Hepatocyte (in vitro differentiated cells): ENCODE measurements around the gene PAQR5. TPM values are rescaled to one million over a fixed set of nuclear protein-coding genes. Genes with fewer than 3 reads are reported as not detected.

Experiments used
- DNase-seq: peaks from one replicate; pipeline ENCODE4 v3.0.0-alpha.2; 2016; ENCODE audit warnings: low spot score
- H2AFZ ChIP-seq: fragments of 200-600 bp; sonication (generic); 2 replicates; pipeline ENCODE4 v1.6.0; 2016; ENCODE audit warnings: antibody characterized with exemption, mild to moderate bottlenecking
- H3K27ac ChIP-seq: fragments of 200-600 bp; sonication (generic); 2 replicates; pipeline ENCODE4 v1.5.1; 2016; ENCODE audit warnings: mild to moderate bottlenecking
- H3K27me3 ChIP-seq: fragments of 200-600 bp; sonication (generic); 2 replicates; pipeline ENCODE4 v1.6.1; 2016
- H3K36me3 ChIP-seq: fragments of 200-600 bp; sonication (generic); replicated peaks from 2 replicates; pipeline ENCODE4 v1.5.1; 2016; ENCODE audit warnings: low read depth; ENCODE audit not compliant: insufficient read depth
- H3K4me1 ChIP-seq: fragments of 200-600 bp; sonication (generic); 2 replicates; pipeline ENCODE4 v1.5.1; 2016; ENCODE audit warnings: mild to moderate bottlenecking, moderate library complexity; ENCODE audit not compliant: insufficient read depth
- H3K4me2 ChIP-seq: fragments of 200-600 bp; sonication (generic); 2 replicates; pipeline ENCODE4 v1.6.0; 2016
- H3K4me3 ChIP-seq: fragments of 200-600 bp; sonication (generic); 2 replicates; pipeline ENCODE4 v1.5.1; 2016; ENCODE audit warnings: mild to moderate bottlenecking
- H3K79me2 ChIP-seq: fragments of 200-600 bp; sonication (generic); 2 replicates; pipeline ENCODE4 v1.6.0; 2017; ENCODE audit warnings: mild to moderate bottlenecking
- H3K9me2 ChIP-seq: fragments of 200-600 bp; sonication (generic); replicated peaks from 2 replicates; pipeline ENCODE4 v1.6.0; 2017; ENCODE audit warnings: mild to moderate bottlenecking; ENCODE audit not compliant: insufficient read depth
- H3K9me3 ChIP-seq: fragments of 200-600 bp; sonication (generic); 2 replicates; pipeline ENCODE4 v1.5.1; 2016; ENCODE audit warnings: low read depth, mild to moderate bottlenecking
- H4K20me1 ChIP-seq: fragments of 200-600 bp; sonication (generic); 2 replicates; pipeline ENCODE4 v1.6.0; 2016; ENCODE audit warnings: mild to moderate bottlenecking; ENCODE audit not compliant: insufficient read depth, poor library complexity, severe bottlenecking
- CTCF ChIP-seq: fragments of 200-600 bp; sonication (generic); IDR thresholded peaks from 2 replicates; pipeline ENCODE4 v1.5.1; 2016; ENCODE audit warnings: antibody characterized with exemption, mild to moderate bottlenecking; ENCODE audit not compliant: poor library complexity
- EZH2 ChIP-seq: fragments of 200-600 bp; sonication (generic); IDR thresholded peaks from 2 replicates; pipeline ENCODE4 v1.6.1; 2016; ENCODE audit warnings: antibody characterized with exemption, mild to moderate bottlenecking, borderline replicate concordance
- EZH2phosphoT487 ChIP-seq: fragments of 200-600 bp; sonication (generic); IDR thresholded peaks from one replicate; pipeline ENCODE4 v1.6.1; 2018; ENCODE audit warnings: antibody characterized with exemption, mild to moderate bottlenecking, low read depth, moderate library complexity; ENCODE audit not compliant: unreplicated experiment, severe bottlenecking
- WGBS: methylation state at CpG from one replicate; pipeline ENCODE4 v1.1.6; 2016; ENCODE audit warnings: low lambda C conversion rate; ENCODE audit errors: missing lambda C conversion rate; 5-methylcytosine and 5-hydroxymethylcytosine counted together
- polyA plus RNA-seq: library from polyadenylated mRNA; unstranded; fragments of >200 nt; fragmentation: Nextera tagmentation; extraction: Ambion mirVana; gene quantifications from 2 replicates; pipeline ENCODE4 v1.2.1, GENCODE V29; 2016
- total RNA-seq: library from RNA; depleted of rRNA; stranded (reverse); fragments of >200 nt; gene quantifications from 2 replicates; pipeline ENCODE4 v1.2.3, GENCODE V29; 2014

PAQR5 gene
- total and polyA plus RNA-seq, 2 experiments from 2014 or later, result 2.1 to 2.8 TPM

- H3K4me2 ChIP-seq, result no peak overlapping the region
- no peak for TF ChIP-seq EZH2
- no peak for TF ChIP-seq EZH2phosphoT487
- TF ChIP-seq CTCF, result no peak
- no peaks in the 10 kb centered on the region for H4K20me1 ChIP-seq
- H3K79me2 ChIP-seq, result no peaks in the 10 kb centered on the region
- WGBS, result 88% methylated on average over 5 of the region's 5 CpGs
- no peaks in the 10 kb centered on the region for H3K4me1 ChIP-seq
- H3K27ac ChIP-seq, result no peak overlapping the region
- no peaks in the 10 kb centered on the region for H3K9me2 ChIP-seq
- no peaks in the 10 kb centered on the region for H3K27me3 ChIP-seq
- H3K9me3 ChIP-seq, result no peaks in the 10 kb centered on the region
- DNase-seq, result no peak
- H3K4me3 ChIP-seq, result no peak overlapping the region
- H2AFZ ChIP-seq, result no peak overlapping the region
- no peaks in the 10 kb centered on the region for H3K36me3 ChIP-seq
Measured at GRCh38 chr15:69346112-69346511, 47.4 kb downstream of the PAQR5 start.

DNA sequence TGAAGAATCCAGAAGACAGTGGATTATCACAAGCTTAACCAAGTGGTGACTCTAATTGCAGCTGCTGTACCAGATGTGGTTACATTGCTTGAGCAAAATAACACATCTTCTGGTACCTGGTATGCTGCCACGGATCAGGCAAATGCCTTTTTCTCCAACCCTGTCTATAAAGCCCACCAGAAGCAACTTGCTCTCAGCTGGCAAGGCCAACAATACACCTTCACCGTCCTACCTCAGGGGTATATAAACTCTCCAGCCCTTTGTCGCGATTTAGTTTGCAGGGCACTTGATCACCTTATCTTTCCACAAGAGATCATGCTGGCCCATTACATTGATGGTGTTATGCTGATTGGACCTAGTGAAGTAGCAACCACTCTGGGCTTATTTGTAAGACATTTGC lies 52.6 kb downstream of the PAQR5 start:
- H3K79me2 ChIP-seq, result no peaks in the 10 kb centered on the region
- H3K9me2 ChIP-seq, result no peaks in the 10 kb centered on the region
- 93% methylated on average over 4 of the region's 4 CpGs for WGBS

DNA sequence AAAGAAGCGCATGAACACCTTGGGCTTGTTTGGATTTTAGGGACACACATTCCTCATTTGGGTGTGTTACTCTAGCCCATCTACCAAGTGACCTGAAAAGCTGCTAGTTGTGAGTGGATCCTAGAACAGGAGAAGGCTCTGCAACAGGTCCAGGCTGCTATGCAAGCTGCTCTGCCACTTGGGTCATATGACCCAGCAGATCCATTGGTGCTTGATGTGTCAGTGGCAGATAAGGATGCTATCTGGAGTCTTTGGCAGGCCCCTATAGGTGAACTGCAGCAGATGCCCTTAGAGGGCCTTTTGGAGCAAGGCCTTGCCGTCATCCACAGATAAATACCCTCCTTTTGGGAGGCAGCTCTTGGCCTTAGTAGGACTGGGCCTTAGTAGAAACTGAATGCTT lies 53.2 kb downstream of the PAQR5 start:
- no peak for DNase-seq
- H3K79me2 ChIP-seq, result no peaks in the 10 kb centered on the region
- no peaks in the 10 kb centered on the region for H3K4me1 ChIP-seq
- H3K36me3 ChIP-seq, result no peaks in the 10 kb centered on the region
- H3K27ac ChIP-seq, result no peak overlapping the region
- WGBS, result 94% methylated on average over 2 of the region's 2 CpGs
- H3K27me3 ChIP-seq, result no peaks in the 10 kb centered on the region
- no peaks in the 10 kb centered on the region for H4K20me1 ChIP-seq
- H3K4me2 ChIP-seq, result no peak overlapping the region
- no peak overlapping the region for H2AFZ ChIP-seq
- no peaks in the 10 kb centered on the region for H3K9me2 ChIP-seq
- no peak overlapping the region for H3K4me3 ChIP-seq
- H3K9me3 ChIP-seq, result no peaks in the 10 kb centered on the region
- TF ChIP-seq EZH2phosphoT487 (no peak), EZH2 (no peak), CTCF (no peak)

More for the DNA sequence above, 52.6 kb downstream of the PAQR5 start:
- no peaks in the 10 kb centered on the region for H3K27me3 ChIP-seq
- H3K36me3 ChIP-seq, result no peaks in the 10 kb centered on the region
- H2AFZ ChIP-seq, result no peak overlapping the region
- H3K4me2 ChIP-seq, result no peak overlapping the region
- H3K4me3 ChIP-seq, result no peak overlapping the region
- no peaks in the 10 kb centered on the region for H3K4me1 ChIP-seq
- no peaks in the 10 kb centered on the region for H4K20me1 ChIP-seq
- no peak overlapping the region for H3K27ac ChIP-seq
- H3K9me3 ChIP-seq, result no peaks in the 10 kb centered on the region
- no peak for DNase-seq
- TF ChIP-seq EZH2phosphoT487 (no peak), EZH2 (no peak), CTCF (no peak)
